ENCODE data around the gene SDR42E2.
"Not testable (repeated sequence)": the region's sequence is repeated elsewhere in the genome, so short reads cannot be mapped to it uniquely, and the experiment has no call there.

SDR42E2 gene

DNA sequence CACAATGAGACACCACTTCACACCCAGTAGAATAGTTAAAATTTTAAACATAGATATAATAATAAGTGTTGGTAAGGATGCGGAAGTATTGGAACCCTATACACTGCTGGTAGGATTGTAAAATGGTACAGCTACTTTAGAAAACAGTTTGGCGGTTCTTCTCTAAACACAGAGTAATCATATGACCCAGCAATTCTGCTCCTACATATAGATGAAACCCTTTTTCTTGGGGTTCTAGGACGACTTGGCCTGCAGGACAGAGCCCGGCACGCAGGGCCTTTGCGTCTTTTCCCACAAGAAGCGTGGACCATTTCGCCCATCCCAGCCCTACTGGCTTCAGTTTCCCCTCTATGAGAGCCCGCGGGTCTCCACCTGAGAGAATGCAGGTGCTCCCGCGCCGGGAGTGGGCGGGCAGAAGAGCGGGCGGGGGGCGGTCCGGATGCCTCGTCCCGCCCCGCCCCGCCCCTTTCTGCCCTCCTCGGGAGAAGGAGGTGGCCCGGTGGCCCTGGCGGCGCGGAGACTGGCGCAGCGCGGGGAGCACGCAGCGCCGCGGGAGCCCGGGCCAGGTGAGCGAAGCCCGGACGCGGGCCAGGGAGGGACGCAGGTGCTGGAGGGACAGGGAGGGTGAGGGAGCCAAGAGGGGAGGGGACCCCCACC lies at the start of gene SDR42E2:
Gene SDR42E2, plus strand, starts transcription at position 508 of the 657 bp plus-strand sequence. CDS start 3,077 bp downstream, outside the sequence.
- peak; percentile 35 for DNase-seq (ENCODE audit: low spot score)

DNA sequence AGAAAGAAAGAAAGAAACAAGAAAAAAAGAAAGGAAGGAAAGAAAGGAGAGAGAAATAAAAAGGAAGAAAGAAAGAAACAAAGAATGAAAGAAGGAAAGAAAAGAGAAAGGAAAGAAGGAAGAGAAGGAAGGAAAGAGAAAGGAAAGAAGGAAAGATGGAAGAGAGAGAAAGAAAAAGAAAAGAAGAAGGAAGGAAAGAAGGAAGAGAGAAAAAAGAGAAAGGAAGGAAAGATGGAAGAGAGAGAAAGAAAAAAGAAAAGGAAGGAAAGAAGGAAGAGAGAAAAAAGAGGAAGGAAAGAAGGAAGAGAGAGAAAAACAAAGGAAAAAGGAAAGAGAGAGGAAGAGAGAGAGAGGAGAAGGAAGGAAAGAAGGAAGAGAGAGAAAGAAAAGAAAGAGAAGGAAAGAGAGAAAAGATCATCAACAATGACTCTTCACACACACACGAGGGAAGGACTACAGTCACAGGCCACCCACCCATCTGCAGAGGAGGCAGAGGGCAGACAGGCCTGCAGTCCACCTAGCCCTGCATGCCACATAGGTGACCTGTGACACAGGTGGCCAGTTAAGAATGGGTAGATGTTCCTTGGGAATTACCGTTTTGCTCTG lies 46.1 kb upstream of the SDR42E2 start:
- DNase-seq (ENCODE audit: low spot score) = no peak

DNA sequence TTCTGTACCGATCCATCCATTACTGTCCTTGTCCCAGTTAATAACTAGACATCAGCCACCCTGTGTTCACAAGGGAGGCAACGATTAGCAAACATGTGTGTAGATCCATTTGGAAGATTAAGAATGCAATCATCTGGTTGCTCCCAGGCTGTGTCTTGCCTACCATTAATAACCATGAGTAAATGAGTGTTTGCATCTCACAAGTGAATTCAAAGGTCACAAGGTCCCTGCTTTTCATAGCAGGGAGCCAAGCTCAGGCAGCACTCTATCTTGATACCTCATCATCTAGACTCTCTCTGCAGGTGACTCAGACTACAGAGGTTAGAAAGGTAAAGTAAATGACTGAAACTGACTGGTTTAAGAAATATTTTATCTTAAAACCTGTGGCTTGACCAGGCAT lies 44.7 kb upstream of the SDR42E2 start:
- no peak for DNase-seq (ENCODE audit: low spot score)

DNA sequence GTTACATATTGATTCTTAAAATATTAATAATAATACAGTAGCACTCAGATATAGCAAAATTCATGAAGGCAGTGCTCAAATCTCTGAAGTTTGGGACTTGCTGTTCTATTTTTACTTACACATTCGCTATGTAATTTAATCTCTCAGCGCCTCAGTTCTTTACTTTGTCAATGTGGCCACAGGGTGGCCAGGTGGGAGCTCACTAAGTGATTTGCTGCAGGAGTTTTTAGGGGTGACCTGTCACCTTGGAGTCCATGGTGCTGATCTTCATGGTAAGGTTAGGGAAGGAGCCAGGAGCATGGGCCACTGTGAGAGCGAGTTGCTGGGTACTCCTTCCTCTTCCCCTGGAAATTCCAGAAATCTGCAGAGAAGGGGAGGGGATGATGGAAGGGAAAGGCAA lies 41.9 kb upstream of the SDR42E2 start:
- no peak for DNase-seq (ENCODE audit: low spot score)

DNA sequence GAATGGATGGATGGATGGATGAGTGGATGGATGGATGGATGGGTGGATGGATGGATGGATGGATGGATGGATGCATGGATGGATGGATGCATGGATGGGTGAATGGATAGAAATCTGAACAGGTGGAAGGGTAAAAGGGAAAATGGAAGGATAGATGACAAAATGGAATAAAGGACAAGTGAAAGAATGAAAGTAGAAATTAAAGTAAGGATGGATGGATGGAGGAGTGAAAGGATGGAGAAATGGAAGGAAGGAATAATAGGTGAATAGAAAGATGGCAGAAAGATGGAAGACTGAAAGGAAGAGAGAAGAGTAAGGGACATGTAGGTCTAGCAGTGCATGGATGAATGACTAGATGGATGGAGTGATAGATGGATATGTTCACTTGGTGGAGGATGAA lies 40.1 kb upstream of the SDR42E2 start:
- DNase-seq (ENCODE audit: low spot score) = no peak

DNA sequence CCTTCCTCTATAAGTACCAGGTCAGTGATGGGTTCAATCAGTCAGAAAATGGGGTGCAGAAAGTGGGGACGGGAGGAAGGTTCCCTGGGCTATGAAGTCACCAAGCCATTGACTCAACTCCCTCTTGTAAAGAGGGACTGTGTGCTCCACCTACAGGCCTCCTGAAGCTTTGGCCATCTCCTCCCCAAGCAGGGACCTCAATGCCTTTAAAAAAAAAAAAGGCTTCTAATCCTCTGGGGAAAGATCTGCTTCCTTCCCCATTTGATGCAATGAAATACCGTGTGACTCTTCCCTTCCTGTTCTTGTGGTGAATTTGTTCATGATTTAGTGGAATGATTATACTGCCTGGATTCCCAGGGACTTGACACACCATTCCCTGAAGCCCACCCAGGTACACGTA lies 39.2 kb upstream of the SDR42E2 start:
- peak; percentile 27 for DNase-seq (ENCODE audit: low spot score)

DNA sequence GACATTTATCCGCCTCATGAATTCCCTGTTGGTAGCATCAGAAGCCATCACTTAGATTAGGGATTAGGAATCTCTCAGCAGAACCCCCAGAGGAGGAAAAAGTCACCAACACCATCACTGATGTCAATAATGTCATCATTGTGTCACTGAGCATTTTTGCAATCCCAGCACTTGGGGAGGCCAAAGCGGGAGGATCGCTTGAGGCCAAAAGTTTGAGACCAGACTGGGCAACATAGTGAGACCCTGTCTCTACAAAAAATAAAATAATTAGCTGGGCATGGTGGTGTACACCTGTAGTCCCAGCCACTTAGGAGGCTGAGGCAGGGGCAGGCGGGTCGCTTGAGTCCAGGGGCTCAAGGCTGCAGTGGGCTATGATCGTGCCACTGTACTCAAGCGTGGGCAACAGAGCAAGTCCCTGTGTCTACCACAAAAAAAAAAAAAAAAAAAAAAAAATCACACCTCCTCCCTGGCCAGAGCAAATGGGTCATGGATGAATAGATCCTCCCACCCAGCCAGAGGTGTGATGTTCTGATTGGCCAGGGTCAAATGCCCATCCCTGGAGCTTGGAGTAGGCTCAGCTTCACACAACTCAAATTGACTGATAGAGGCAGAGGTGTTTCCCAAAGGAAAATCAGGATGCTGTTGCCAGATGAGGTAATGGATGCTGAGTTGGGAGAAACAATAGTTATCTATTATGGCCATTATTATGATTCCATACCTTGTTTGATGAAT lies 38.4 kb upstream of the SDR42E2 start:
- DNase-seq (ENCODE audit: low spot score) = no peak

DNA sequence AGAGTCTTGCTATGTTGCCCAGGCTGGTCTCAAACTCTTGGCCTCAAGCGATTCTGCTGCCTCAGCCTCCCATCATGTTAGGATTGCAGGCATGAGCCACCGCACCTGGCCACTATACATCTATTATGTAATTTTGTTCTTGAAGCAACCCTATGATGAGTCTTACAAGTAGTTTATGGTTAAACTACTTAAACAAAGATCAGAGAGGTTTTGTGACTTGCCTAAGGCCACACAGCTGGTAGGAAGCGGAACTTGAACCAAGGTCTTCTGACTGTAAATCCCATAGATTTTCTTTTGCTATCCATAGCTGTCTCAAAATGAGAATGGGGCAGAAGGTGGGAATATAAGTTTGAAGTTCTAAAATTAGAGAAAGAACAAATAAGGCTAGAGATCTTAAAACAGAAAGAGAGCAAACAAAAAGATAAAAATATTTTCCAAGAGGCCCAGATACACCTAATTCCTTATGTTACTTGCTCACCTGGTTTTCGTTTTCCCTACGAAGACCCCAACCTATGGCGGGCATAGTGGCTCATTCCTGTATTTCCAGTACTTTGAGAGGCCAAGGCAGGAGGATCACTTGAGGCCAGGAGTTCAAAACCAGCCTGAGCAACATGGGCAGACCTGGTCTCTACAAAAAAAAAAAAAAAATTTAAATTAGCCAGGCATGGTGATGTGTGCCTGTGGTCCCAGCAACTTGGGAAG lies 37.6 kb upstream of the SDR42E2 start:
- no peak for DNase-seq (ENCODE audit: low spot score)

DNA sequence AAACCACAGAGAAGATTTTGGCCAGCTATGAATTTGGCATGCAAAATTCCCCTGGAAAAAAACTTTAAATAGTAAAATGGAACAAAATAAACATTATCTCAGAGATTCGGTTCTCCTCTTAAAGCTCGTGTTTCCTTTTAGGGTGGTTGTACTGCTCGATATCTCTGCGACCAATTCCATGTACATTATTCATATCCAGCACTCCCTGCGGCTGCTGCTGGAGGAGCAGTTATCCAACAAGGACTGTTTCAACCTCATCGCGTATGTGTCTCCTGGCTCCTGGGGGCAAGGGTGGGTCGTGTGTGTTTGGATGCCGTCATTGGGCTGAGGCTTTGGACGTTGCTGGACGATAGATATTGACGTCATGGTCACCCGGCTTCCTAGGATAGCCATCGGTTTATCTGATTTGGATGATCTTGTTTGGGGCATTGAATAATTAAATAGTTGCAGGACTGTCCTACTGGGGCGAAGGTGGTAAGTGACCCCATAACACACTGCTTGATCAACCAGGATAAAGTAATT lies 36.2 kb upstream of the SDR42E2 start:
- DNase-seq (ENCODE audit: low spot score) = no peak

DNA sequence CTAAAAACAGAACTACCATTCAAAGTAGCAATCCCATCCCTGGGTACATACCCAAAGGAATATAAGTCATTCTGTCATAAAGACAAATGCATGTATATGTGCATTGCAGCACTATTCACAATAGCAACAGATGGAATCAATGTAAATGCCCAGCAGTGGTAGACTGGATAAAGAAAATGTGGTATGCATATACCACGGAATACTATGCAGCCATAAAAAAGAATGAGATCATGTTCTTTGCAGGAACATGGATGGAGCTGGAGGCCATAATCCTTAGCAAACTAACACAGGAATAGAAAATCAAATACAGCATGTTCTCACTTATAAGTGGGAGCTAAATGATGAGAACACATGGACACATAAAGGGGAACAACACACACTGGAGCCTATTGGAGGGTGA lies 33.8 kb upstream of the SDR42E2 start:
- DNase-seq (ENCODE audit: low spot score) = not testable (repeated sequence)

DNA sequence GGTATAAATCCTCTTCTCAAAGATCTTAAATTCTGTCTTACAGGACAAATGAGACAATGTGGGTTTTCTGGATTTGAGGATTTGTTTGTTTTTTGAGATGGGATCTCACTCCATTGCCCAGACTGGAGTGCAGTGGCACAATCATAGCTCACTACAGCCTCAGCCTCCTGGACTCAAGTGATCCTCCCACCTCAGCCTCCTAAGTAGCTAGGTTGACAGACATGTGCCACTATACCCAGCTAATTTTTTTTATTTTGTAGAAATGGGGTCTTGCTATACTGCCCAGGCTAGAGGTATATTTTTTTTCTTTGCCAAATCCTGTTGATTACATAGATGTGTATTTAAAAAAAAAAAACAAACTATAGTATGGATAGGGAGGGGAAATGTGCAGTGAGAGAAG lies 31.8 kb upstream of the SDR42E2 start:
- DNase-seq (ENCODE audit: low spot score) = no peak

DNA sequence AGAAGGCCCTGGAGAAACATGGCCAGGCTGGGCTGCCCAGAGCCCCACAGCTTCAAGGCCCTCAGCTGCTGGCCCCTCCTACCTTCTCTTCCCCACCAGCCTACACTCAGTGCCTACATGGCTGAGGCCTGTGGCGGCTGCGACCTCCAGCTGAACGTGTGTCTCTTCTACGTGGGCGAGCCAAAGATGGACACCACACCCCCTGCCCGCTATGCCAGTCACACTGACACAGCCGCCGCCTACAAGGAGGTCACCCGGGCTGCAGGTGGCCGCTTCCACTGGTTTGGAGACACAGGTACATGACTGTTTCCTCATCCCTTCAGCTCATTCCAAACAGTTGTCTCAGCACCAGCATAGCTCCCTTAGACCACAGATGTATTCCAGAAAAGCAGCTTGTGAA lies 29.5 kb upstream of the SDR42E2 start:
- no peak for DNase-seq (ENCODE audit: low spot score)

DNA sequence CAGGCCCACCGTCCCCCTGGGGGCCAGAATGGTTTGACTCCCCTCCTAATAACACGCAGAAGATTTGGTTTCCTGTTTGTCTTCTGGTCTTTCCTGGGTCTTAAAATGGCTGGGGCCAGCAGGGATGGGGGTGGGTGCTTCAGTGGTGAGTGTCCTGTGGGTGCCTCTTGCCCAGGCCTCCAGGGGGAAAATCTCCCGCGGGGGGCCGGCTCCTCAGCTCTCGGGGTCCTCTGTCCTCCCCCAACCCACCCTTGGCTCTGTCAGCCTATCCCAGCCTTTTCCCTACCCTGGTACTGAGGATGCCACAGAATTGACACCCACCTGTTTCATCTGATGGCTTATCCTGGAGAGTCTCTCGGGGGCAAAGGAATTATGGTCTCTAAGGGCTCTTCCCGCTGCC lies 23.8 kb upstream of the SDR42E2 start:
- DNase-seq (ENCODE audit: low spot score) = no peak

DNA sequence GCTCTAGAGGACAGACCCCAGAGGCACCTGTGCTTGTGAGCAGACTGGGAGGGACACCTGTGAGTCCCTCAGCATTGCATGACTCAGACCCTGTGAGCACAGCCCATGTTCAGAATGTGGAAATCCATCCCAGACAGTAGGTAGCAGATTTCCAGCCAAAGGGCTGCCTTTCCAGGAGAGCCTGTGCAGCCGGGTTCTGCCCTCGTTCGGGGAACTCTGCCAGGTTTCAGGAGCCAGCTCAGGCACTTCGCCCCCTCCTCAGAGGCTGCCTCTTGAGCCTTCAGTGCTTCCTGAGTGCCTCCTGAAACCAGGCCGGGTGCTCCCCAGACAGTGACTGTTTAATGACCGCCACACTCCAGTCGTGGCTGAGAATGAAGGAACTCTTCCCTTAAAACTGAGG lies 23.3 kb upstream of the SDR42E2 start:
- DNase-seq (ENCODE audit: low spot score) = no peak

DNA sequence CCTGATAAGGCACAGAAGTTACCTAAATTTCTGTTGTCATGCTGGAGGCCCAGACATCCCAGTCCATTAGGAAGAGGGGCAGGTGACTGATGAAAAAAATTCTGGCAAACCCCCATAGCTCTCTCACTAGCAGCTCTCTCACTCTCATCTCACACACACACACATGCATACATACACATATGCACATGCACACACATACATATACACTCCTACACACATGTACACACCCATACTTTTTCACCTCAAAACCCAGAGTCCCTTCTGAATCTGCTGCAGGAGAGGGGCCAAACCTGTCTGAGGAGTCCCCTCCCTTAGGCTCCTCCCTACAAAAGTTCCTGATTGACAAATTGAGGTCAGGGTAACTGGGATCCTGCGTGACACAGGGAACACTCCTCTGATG lies 22.6 kb upstream of the SDR42E2 start:
- DNase-seq (ENCODE audit: low spot score) = no peak

DNA sequence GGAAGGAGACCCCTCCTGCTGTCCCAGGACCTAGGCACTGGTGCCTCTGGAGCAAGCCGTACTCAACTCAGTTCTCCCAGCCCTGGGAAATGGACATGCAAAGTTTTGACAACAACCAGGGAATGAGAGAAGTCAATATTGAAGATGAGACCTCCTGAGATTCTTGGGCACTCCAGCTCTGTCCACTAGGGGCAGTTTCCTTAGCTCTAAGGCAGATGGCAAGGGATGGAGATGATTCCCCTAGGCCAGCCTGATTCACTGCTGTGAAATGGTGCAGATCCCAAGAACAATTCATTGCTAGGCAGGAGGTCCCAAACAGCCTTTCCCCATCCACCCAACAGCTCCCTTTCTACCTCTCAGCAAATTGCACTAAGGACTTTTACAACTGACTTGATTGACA lies 20.5 kb upstream of the SDR42E2 start:
- peak; percentile 24 for DNase-seq (ENCODE audit: low spot score)

DNA sequence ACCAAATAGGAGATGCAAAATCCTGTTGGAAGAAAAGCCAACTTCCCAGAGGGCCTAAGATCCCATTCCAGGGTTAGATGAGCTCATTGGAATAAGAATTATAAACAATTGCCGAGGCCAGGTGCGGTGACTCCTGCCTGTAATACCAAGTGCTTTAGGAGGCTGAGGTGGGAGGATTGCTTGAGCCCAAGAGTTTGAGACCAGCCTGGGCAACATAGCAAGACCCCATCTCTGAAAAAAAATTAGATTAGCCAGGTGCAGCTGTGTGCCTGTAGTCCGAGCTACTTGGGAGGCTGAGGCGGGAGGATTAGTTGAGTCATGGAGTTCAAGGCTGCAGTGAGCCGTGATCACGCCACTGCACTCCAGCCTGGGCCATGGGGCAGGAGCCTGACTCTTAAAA lies 17.8 kb upstream of the SDR42E2 start:
- DNase-seq (ENCODE audit: low spot score) = no peak

DNA sequence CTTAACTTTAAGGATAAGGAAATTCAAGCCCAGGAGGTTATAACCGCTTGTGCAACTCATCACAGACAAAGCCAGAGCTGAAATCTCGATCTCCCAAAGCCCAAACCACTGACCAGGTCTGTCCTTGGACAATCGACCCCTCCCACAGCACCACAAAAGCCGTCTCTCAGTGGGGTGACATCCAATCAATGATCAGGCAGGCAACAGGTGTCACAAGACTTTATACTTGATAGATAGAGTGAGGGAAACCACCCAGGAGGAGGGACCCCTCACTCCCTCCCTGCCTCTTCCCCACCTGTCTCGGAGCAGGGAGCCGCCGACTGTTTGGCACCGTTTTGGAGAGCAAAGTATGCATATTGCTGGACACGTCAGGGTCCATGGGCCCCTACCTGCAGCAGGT lies 14.5 kb upstream of the SDR42E2 start:
- DNase-seq (ENCODE audit: low spot score) = no peak

DNA sequence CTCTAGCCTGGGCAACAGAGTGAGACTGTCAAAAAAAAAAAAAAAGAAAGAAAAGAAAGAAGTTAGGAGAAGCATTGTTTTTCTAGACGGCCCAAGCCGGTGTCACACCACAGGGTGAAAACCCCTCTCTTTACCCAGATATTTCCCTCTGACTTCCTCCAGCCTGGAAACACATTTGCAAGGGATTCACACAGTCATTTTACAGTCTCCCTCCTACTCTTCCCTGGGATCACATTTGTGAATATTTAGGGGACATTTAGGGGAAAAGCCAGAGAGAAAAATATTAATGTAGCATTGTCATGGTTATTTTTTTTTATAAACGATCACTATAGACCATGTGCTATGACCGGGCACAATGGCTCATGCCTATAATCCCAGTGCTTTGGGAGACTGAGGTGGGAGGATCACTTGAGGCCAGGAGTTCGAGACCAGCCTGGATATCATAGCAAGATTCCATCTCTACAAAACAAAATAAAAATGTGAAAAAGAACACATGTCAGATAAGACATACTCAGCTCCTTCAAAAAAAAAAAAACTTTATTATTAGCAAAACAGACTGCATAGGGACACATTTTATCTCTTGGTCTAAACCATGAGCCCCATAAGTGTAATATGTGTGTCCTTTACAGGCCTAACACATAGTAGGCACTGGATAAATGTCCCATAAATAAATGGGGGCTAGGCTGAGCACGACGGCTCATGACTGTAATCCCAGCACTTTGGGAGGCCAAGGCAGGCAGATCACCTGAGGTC lies 10.9 kb upstream of the SDR42E2 start:
- no peak for DNase-seq (ENCODE audit: low spot score)

DNA sequence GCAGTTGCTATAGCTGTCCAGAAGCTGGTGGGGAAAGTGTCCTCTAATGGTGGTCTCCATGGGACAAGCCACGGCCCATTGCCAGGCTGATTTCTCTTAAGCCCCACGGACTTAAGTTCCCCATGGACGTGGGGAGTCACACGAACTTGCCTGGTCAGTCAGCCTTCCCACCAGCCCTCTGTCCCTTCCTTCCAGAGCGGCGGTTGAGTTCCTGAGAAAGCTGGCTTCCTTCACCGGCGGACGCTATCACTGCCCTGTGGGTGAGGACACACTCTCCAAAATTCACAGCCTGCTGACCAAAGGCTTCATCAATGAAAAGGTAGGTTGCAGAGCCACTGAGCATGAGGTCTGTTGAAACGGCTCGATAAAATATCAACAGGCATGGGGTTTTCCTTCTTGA lies 10.0 kb upstream of the SDR42E2 start:
- DNase-seq (ENCODE audit: low spot score) = no peak

DNA sequence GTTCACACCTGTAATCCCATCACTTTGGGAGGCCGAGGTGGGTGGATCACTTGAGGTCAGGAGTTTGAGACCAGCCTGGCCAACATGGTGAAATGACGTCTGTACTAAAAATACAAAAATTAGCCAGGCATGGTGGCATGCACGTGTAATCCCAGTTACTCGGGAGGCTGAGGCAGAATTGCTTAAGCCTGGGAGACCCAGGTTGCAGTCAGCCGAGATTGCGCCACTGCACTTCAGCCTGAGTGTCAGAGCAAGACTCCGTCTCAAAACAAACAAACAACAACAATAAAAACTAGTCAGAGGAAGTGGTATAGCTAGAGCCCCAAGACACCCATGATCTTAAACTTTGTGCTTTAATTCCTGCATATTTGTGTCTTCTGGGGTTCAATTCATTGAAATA lies 9.2 kb upstream of the SDR42E2 start:
- not testable (repeated sequence) for DNase-seq (ENCODE audit: low spot score)

DNA sequence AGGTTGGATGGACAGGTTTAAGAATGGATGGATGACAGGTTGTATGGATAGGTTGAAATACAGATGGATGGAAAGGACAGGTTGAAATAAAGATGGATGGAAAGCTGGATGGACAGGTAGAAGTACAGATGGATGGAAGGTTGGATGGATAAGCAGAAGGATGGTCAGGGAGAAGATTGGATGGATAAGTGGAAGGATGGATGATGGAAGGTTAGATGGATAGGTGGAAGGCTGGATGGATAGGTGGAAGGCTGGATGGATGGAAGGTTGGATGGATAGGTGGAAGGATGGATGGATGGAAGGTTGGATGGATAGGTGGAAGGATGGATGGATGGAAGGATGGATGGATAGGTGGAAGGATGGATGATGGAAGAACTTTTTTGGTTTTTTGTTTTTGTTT lies 905 bp upstream of the SDR42E2 start:
- no peak for DNase-seq (ENCODE audit: low spot score)

Data from SW480 (cell line).